Lower lobe of right lung (tissue), 2 donors: ENCODE data around the gene MELK. TPM values are rescaled to one million over a fixed set of nuclear protein-coding genes. Genes with fewer than 3 reads are reported as not detected.
"Not testable (repeated sequence)": the region's sequence is repeated elsewhere in the genome, so short reads cannot be mapped to it uniquely, and the experiment has no call there.

Experiments used
- ATAC-seq, 2 donors: fragments of 200-7000 bp; cut with Tn5 transposase; one replicate each; pipeline ENCODE4 v1.9.1; 2020 to 2022; ENCODE audit warnings: mild to moderate bottlenecking in 2 of 2, moderate library complexity in 2 of 2
- DNase-seq: peaks from one replicate; pipeline ENCODE4 v3.0.0-alpha.2; 2020
- H3K27ac ChIP-seq: fragments of 200-600 bp; one replicate; pipeline ENCODE4 v1.8.0; 2022
- H3K27me3 ChIP-seq: fragments of 200-600 bp; one replicate; pipeline ENCODE4 v1.8.0; 2022; ENCODE audit warnings: low read depth
- H3K36me3 ChIP-seq: fragments of 200-600 bp; one replicate; pipeline ENCODE4 v1.8.0; 2022; ENCODE audit warnings: mild to moderate bottlenecking
- H3K4me1 ChIP-seq: fragments of 200-600 bp; one replicate; pipeline ENCODE4 v1.8.0; 2022
- H3K4me3 ChIP-seq: fragments of 200-600 bp; one replicate; pipeline ENCODE4 v1.8.0; 2022; ENCODE audit warnings: mild to moderate bottlenecking
- H3K9me3 ChIP-seq: fragments of 200-600 bp; one replicate; pipeline ENCODE4 v1.8.0; 2022
- CTCF ChIP-seq: fragments of 200-600 bp; IDR thresholded peaks from one replicate; pipeline ENCODE4 v1.8.0; 2022; ENCODE audit warnings: antibody characterized with exemption, mild to moderate bottlenecking
- intact Hi-C: fragments of 100-400 bp; cut with DNase I; formaldehyde crosslinking; loops from one replicate; pipeline ENCODE4 v1.11.0; 2022
- total RNA-seq: library from RNA; stranded (reverse); fragmentation: NEBNext Ultra II Directional; extraction: Animal tissue kit (Norgen Biotek cat#: 25700); gene quantifications from one replicate; pipeline ENCODE4 v1.2.1, GENCODE V29; 2021
- donor health status: DM: no; HTN: yes; CAD: no; lungs with severe emphysema.

MELK gene
- total RNA-seq, 1 donor from 2014 or later, result 1.7 TPM

GRCh38 chr9:36571333-36571732 lies 1.4 kb upstream of the MELK start:
- ATAC-seq, result no peak
- Histone ChIP-seq H3K36me3 (no peaks in the 10 kb centered on the region), H3K9me3 (no peaks in the 10 kb centered on the region), H3K4me1 (peaks cover 15% of the 10 kb centered on the region), H3K27me3 (no peaks in the 10 kb centered on the region), H3K4me3 (no peak overlapping the region), H3K27ac (no peak overlapping the region)
- intact Hi-C loops, result no loop called here
- TF ChIP-seq CTCF, result no peak
- DNase-seq, result no peak

- ATAC-seq, H3K27me3 ChIP-seq, H3K9me3 ChIP-seq, H3K36me3 ChIP-seq, intact Hi-C loops, DNase-seq, H3K27ac ChIP-seq, H3K4me3 ChIP-seq: not testable (repeated sequence)
- H3K4me1 ChIP-seq, result peaks cover 15% of the 10 kb centered on the region
Observed at GRCh38 chr9:36574045-36574444, 1.4 kb downstream of the MELK start.

GRCh38 chr9:36575411-36575882 lies 2.8 kb downstream of the MELK start:
- intact Hi-C loops, result no loop called here
- no peak overlapping the region for H3K27ac ChIP-seq
- no peak overlapping the region for H3K4me3 ChIP-seq
- ATAC-seq, result no peak
- no peak for DNase-seq
- TF ChIP-seq CTCF, result no peak
- peaks cover 15% of the 10 kb centered on the region for H3K4me1 ChIP-seq
- no peaks in the 10 kb centered on the region for H3K36me3 ChIP-seq
- no peaks in the 10 kb centered on the region for H3K27me3 ChIP-seq
- H3K9me3 ChIP-seq, result no peaks in the 10 kb centered on the region

GRCh38 chr9:36576866-36577265 lies 4.2 kb downstream of the MELK start:
- ATAC-seq, result no peak
- no peak for DNase-seq
- intact Hi-C loops, result no loop called here
- Histone ChIP-seq H3K4me1 (peaks cover 14% of the 10 kb centered on the region), H3K27me3 (no peaks in the 10 kb centered on the region), H3K27ac (no peak overlapping the region), H3K36me3 (no peaks in the 10 kb centered on the region), H3K9me3 (no peaks in the 10 kb centered on the region), H3K4me3 (no peak overlapping the region)
- no peak for TF ChIP-seq CTCF

GRCh38 chr9:36584620-36585460 lies 12.1 kb downstream of the MELK start:
- no peak for ATAC-seq
- H3K4me3 ChIP-seq, result no peak overlapping the region

More at GRCh38 chr9:36584620-36585460, 12.1 kb downstream of the MELK start:
- intact Hi-C loops, result no loop called here
- H3K27ac ChIP-seq, result no peak overlapping the region
- no peaks in the 10 kb centered on the region for H3K9me3 ChIP-seq
- no peak for DNase-seq
- no peaks in the 10 kb centered on the region for H3K4me1 ChIP-seq
- no peaks in the 10 kb centered on the region for H3K36me3 ChIP-seq
- TF ChIP-seq CTCF, result no peak
- no peaks in the 10 kb centered on the region for H3K27me3 ChIP-seq
